HUDEP-2 (cell line): ENCODE results near the gene PIK3CG.
"Not testable (repeated sequence)": the region's sequence is repeated elsewhere in the genome, so short reads cannot be mapped to it uniquely, and the experiment has no call there.

Source experiments
- DNase-seq, 76 experiments: peaks; one replicate each; lab custom pipeline; 2025; ENCODE audit not compliant: unreplicated experiment in 76 of 76; lab: John Stamatoyannopoulos, UW

The PIK3CG gene

DNA sequence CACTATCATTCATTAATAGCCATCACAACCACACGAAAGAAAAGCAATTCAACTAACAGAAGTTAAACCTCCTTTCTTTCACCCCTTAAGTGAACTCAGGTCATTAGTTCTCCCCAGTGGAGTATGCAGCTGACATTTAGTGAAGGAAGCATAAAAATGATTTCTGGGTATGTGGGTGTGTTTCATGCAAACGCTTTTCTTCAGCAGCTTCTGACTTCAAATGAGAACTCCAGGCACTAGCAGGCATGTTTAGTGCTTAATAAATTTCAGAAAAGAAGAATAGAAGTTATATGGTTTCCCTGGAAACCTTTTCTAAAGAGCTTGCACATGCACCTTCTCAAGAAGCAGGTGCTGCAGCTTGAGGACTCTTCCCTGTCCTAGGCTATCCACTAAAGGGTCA is 62.5 kb downstream of the PIK3CG start:
- DNase-seq, result no peak

DNA sequence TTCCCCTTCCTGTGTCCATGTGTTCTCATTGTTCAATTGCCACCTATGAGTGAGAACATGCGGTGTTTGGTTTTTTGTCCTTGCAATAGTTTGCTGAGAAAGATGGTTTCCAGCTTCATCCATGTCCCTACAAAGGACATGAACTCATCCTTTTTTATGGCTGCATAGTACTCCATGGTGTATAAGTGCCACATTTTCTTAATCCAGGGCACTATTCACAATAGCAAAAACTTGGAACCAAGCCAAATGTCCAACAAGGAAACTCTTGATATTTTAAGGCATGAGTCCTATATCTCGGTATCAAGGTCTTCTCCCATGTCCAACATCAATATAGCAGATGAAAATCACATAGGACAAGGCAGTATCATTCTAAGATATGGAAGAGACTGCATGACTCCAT is 64.5 kb downstream of the PIK3CG start:
- DNase-seq, result not testable (repeated sequence)

- DNase-seq, result no peak
Measured at GRCh38 chr7:106936236-106936635, 71.2 kb downstream of the PIK3CG start.

DNA sequence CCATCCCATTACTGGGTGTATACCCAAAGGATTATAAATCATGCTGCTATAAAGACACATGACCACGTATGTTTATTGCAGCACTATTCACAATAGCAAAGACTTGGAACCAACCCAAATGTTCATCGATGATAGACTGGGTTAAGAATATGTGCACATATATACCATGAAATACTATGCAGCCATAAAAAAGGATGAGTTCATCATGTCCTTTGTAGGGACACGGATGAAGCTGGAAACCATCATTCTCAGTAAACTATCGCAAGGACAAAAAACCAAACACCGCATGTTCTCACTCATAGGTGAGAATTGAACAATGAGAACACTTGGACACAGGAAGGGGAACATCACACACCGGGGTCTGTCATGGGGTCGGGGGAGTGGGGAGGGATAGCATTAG is 73.0 kb downstream of the PIK3CG start:
- DNase-seq, result not testable (repeated sequence)

DNA sequence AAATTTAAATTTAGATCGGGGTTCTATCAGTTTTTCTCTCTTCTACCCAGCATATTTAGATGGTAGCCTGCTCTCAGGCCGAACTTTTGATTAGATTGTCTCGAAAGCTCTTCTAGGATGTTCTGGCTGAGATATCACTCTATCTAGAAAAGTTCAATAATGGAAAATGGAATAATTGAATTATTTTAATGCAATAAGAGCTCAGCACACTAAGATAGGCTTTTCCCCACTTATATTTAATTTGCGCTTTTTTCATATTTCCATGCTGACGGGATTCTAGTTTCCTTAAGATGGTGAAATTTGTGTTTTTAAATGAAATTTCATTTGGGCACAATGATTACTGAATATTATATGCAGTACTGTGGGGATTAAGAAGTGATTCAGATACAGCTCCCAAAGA is 73.7 kb downstream of the PIK3CG start:
- DNase-seq, result no peak

- no peak for DNase-seq
Measured at GRCh38 chr7:106944035-106944665, 79.1 kb downstream of the PIK3CG start.

DNA sequence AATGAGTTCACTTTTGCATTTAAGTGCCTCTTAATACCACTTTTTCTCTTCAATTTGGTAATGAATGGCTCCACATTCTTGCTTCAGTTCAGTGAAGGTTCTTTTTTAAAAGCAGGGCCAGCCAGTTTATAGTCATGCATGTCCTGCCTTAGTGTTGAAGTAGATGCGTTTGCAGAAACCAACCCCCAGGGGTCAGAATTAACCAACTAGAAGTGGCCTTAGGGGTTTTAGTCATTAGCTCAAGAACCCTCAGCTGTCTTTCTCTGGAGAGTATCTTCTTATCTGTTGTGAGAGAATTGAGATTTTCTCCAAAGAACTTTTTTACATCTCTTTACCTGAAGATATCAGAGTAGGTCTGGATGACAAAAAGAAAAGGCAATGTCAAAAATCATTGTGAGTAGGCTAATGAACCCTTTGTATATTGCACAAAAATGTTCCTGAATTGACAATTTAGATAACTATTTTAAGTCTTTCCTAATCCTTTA is 82.2 kb downstream of the PIK3CG start:
- DNase-seq, result peak in 69 of 76 experiments; percentile 6 to 82 (median 53)

GRCh38 chr7:106952001-106952657 is 87.0 kb downstream of the PIK3CG start:
- no peak for DNase-seq

GRCh38 chr7:106952658-106953231 is 87.7 kb downstream of the PIK3CG start:
- peak in 6 of 76 experiments; percentile 7 to 26 (median 16) for DNase-seq

DNA sequence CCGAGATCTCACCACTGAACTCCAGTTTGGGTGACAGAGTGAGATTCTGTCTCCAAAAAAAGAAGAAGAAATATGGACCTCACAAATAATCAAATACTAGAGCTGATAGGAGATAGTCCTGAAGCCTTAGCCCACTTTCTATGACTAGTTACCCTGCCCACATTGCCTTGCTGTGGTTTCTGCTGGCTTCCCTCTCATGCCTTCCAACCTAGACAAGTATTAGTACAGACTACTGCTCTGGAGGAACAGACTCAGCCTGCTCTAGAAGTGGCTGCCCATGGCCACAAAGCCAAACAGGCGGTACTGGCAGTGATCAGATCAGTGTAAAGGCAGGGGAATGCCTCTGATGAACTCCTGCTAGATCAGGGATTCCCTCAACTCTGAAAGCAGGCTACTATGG is 89.8 kb downstream of the PIK3CG start:
- no peak for DNase-seq

- not testable (repeated sequence) for DNase-seq
Measured at GRCh38 chr7:106955857-106956256, 90.8 kb downstream of the PIK3CG start.
